Measurements from ENCODE around the gene JAKMIP3. TPM values are rescaled to one million over a fixed set of nuclear protein-coding genes. Genes with fewer than 3 reads are reported as not detected.

JAKMIP3 gene
- total RNA-seq, 1 experiment from 2014 or later, result not detected

GRCh38 chr10:132097609-132098377, 32.0 kb downstream of the JAKMIP3 start:
- DNase-seq (ENCODE audit: unreplicated experiment), result no peak
- CTCF ChIA-PET, result interaction anchor here (0.6 kb wide), 1 partner anchor 151 kb away, joined by 3 read pairs; no protein-coding TSS in a partner anchor
- POLR2A ChIA-PET, result no interaction called here
- intact Hi-C loops (cut with micrococcal nuclease), result no loop called here
- Mint-ChIP-seq H3K4me1 (ENCODE audit: insufficient read depth, unreplicated experiment) (peaks cover 11% of the 10 kb centered on the region), H3K9me3 (ENCODE audit: unreplicated experiment) (no peaks in the 10 kb centered on the region), H3K27me3 (ENCODE audit: insufficient read depth, unreplicated experiment) (peaks cover 19% of the 10 kb centered on the region), H3K36me3 (ENCODE audit: insufficient read depth, unreplicated experiment) (no peaks in the 10 kb centered on the region), H3K27ac (ENCODE audit: low read depth, unreplicated experiment) (no peak overlapping the region), H3K4me3 (ENCODE audit: unreplicated experiment) (no peak overlapping the region)
- TF ChIP-seq CTCF (IDR thresholded peaks at IDR 0.05; ENCODE audit: unreplicated experiment), result no peak
- BruUV-seq (replicated peaks), result no TSS peak

GRCh38 chr10:132098539-132099388, 33.0 kb downstream of the JAKMIP3 start:
- no peak for TF ChIP-seq CTCF (IDR thresholded peaks at IDR 0.05; ENCODE audit: unreplicated experiment)
- no peak for DNase-seq (ENCODE audit: unreplicated experiment)
- intact Hi-C loops (cut with micrococcal nuclease), result no loop called here
- Mint-ChIP-seq H3K9me3 (ENCODE audit: unreplicated experiment) (no peaks in the 10 kb centered on the region), H3K27me3 (ENCODE audit: insufficient read depth, unreplicated experiment) (peaks cover 28% of the 10 kb centered on the region), H3K4me3 (ENCODE audit: unreplicated experiment) (no peak overlapping the region), H3K27ac (ENCODE audit: low read depth, unreplicated experiment) (no peak overlapping the region), H3K36me3 (ENCODE audit: insufficient read depth, unreplicated experiment) (no peaks in the 10 kb centered on the region), H3K4me1 (ENCODE audit: insufficient read depth, unreplicated experiment) (peaks cover 11% of the 10 kb centered on the region)
- CTCF ChIA-PET, result interaction anchor here (0.6 kb wide), 1 partner anchor 152 kb away, joined by 3 read pairs; no protein-coding TSS in a partner anchor
- no TSS peak for BruUV-seq (replicated peaks)
- POLR2A ChIA-PET, result no interaction called here

DNA sequence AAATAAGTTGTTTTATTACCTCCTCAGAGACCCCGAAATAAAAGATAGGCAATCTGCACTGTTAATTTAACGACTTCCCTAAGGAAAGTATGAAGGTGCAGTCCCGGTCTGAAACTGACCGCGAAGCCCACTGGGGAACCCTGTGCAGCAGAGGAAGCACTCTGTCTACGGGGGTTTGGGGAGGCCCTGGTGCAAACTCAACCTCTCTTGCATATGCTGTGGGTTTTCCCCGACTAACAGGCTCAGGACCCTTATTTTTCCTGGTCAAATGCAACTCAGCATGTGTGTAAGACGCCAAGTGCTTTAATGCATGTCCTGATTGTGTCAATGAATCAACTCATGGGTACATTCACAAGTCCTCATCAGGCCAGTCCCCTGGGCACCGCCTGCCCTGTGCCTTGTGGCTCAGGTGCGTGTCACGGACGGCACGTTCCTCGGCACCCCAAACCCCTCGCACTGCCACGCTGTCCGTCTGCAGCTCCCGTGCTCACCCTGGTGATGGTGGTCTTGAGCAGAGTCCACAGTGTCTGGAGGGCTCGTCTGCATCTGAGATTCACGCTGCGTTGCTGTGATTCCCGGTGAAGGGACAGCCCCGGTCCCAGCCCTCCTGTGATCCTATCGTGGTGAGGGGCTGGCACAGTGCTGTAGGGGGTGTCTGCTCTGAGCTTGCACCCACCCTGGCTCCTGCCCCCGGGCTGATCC, 33.8 kb downstream of the JAKMIP3 start:
- BruUV-seq (replicated peaks), result no TSS peak
- Mint-ChIP-seq H3K4me3 (ENCODE audit: unreplicated experiment) (no peak overlapping the region), H3K4me1 (ENCODE audit: insufficient read depth, unreplicated experiment) (peaks cover 11% of the 10 kb centered on the region), H3K27ac (ENCODE audit: low read depth, unreplicated experiment) (no peak overlapping the region), H3K36me3 (ENCODE audit: insufficient read depth, unreplicated experiment) (no peaks in the 10 kb centered on the region), H3K9me3 (ENCODE audit: unreplicated experiment) (no peaks in the 10 kb centered on the region), H3K27me3 (ENCODE audit: insufficient read depth, unreplicated experiment) (peaks cover 33% of the 10 kb centered on the region)
- intact Hi-C loops (cut with micrococcal nuclease), result no loop called here
- no peak for DNase-seq (ENCODE audit: unreplicated experiment)
- TF ChIP-seq CTCF (IDR thresholded peaks at IDR 0.05; ENCODE audit: unreplicated experiment), result no peak
- ChIA-PET POLR2A (no interaction called here), CTCF (interaction anchor here (0.7 kb wide), 1 partner anchor 36 kb away, joined by 3 read pairs; no protein-coding TSS in a partner anchor)

- no TSS peak for BruUV-seq (replicated peaks)
- H3K4me3 Mint-ChIP-seq (ENCODE audit: unreplicated experiment), result no peak overlapping the region
- TF ChIP-seq CTCF (IDR thresholded peaks at IDR 0.05; ENCODE audit: unreplicated experiment), result no peak
- H3K4me1 Mint-ChIP-seq (ENCODE audit: insufficient read depth, unreplicated experiment), result peaks cover 11% of the 10 kb centered on the region
- no peak for DNase-seq (ENCODE audit: unreplicated experiment)
- ChIA-PET CTCF (interaction anchor here (0.6 to 0.7 kb wide), 2 partner anchors 37 to 68 kb away, joined by 3 read pairs; no protein-coding TSS in a partner anchor), POLR2A (no interaction called here)
- H3K27me3 Mint-ChIP-seq (ENCODE audit: insufficient read depth, unreplicated experiment), result peaks cover 33% of the 10 kb centered on the region
- no peaks in the 10 kb centered on the region for H3K36me3 Mint-ChIP-seq (ENCODE audit: insufficient read depth, unreplicated experiment)
- H3K27ac Mint-ChIP-seq (ENCODE audit: low read depth, unreplicated experiment), result no peak overlapping the region
- intact Hi-C loops (cut with micrococcal nuclease), result no loop called here
- no peaks in the 10 kb centered on the region for H3K9me3 Mint-ChIP-seq (ENCODE audit: unreplicated experiment)
These were observed 34.3 kb downstream of the JAKMIP3 start for GRCh38 chr10:132100091-132100481.
